ENCODE results near the gene LDLRAD4.

LDLRAD4 gene

GRCh38 chr18:13298262-13298661, 79.7 kb downstream of the LDLRAD4 start:
- no peak overlapping the region for H3K4me3 ChIP-seq (ENCODE audit: low read depth, low read length)
- DNase-seq (ENCODE audit: low read depth) = no peak
- TF ChIP-seq, protein P1, sequence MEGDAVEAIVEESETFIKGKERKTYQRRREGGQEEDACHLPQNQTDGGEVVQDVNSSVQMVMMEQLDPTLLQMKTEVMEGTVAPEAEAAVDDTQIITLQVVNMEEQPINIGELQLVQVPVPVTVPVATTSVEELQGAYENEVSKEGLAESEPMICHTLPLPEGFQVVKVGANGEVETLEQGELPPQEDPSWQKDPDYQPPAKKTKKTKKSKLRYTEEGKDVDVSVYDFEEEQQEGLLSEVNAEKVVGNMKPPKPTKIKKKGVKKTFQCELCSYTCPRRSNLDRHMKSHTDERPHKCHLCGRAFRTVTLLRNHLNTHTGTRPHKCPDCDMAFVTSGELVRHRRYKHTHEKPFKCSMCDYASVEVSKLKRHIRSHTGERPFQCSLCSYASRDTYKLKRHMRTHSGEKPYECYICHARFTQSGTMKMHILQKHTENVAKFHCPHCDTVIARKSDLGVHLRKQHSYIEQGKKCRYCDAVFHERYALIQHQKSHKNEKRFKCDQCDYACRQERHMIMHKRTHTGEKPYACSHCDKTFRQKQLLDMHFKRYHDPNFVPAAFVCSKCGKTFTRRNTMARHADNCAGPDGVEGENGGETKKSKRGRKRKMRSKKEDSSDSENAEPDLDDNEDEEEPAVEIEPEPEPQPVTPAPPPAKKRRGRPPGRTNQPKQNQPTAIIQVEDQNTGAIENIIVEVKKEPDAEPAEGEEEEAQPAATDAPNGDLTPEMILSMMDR (conservative IDR thresholded peaks at IDR 0.05; ENCODE audit: low read depth, low read length) = no peak

DNA sequence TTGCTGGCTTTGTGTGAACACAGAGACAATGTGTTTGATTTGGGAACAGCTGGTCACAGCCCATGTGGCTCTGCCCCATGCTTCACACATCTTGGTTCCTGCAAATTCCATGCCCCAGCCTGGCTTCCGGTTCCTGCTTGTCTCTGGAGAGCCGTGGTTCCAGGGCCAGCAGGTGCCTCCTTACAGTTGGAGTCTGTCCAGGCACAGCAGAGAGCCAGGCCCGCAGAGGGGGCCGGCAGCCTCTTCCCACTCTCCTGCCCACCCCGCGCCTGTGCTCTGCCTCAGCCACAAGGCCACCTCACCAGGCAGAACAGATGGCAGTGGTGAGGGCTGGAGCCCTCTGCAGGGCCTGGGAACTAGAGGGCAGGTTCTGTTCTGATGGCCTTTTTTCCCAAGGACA, 81.5 kb downstream of the LDLRAD4 start:
- H3K4me3 ChIP-seq (ENCODE audit: low read depth, low read length) = no peak overlapping the region
- TF ChIP-seq, protein P1 (conservative IDR thresholded peaks at IDR 0.05; ENCODE audit: low read depth, low read length) = no peak
- DNase-seq (ENCODE audit: low read depth) = no peak

GRCh38 chr18:13300796-13301195, 82.2 kb downstream of the LDLRAD4 start:
- DNase-seq (ENCODE audit: low read depth) = no peak
- H3K4me3 ChIP-seq (ENCODE audit: low read depth, low read length) = no peak overlapping the region
- TF ChIP-seq, protein P1 (conservative IDR thresholded peaks at IDR 0.05; ENCODE audit: low read depth, low read length) = no peak

DNA sequence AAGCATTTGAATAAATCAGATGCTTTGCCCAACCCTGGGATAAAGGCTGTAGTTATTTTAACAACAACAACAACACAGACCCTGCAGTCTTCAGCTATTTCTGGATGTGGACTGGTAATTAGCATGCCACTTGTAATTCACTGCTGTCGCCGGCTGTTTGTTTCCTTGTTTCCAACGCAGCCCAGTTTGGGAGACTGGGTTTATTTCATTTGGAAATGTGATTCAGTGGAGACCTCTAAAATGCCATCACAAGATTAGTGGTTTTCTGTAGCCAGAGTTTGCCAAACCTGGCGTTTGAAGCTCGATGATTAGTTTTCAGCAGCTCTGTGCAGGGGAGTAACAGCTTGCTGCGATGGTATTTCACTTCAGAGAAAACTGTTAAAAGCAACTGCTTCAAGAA, 83.5 kb downstream of the LDLRAD4 start:
- TF ChIP-seq, protein P1 (conservative IDR thresholded peaks at IDR 0.05; ENCODE audit: low read depth, low read length) = no peak
- DNase-seq (ENCODE audit: low read depth) = no peak
- H3K4me3 ChIP-seq (ENCODE audit: low read depth, low read length) = no peak overlapping the region

- H3K4me3 ChIP-seq (ENCODE audit: low read depth, low read length) = no peak overlapping the region
- DNase-seq (ENCODE audit: low read depth) = no peak
- TF ChIP-seq, protein P1 (conservative IDR thresholded peaks at IDR 0.05; ENCODE audit: low read depth, low read length) = no peak
Measured at GRCh38 chr18:13302457-13303225, 84.1 kb downstream of the LDLRAD4 start.

DNA sequence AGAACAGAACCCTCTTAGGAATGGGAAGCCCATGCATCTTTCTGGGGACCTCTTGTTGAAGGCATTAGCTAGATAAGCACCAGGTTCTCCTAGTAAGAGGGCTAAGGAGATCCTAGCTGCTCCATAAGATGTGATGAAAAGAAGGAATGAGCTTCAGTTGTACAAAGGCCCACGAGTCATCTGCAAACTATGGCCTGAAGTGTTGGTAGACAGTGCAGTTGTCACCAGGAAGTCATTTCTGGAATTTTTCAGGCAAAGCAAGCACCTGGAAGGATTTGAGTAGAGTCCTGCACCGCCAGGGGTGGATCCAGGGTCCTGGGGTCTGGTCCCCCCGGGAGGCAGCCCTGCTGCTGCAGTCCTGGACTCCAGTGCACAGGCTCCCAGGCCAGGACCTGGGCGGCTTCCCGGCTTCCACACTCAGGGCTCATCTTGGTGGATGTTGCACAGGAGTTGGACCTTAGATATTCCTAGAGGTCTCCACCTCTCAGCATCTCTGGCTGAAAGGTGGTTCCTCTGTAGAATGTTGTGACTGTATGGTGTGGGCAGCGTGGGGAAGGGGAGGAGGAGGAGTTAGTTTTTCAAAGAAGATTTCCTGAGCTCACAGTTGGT, 85.3 kb downstream of the LDLRAD4 start:
- no peak for DNase-seq (ENCODE audit: low read depth)
- TF ChIP-seq, protein P1 (conservative IDR thresholded peaks at IDR 0.05; ENCODE audit: low read depth, low read length) = no peak
- H3K4me3 ChIP-seq (ENCODE audit: low read depth, low read length) = no peak overlapping the region

GRCh38 chr18:13305301-13305700, 86.7 kb downstream of the LDLRAD4 start:
- no peak for DNase-seq (ENCODE audit: low read depth)
- TF ChIP-seq, protein P1 (conservative IDR thresholded peaks at IDR 0.05; ENCODE audit: low read depth, low read length) = no peak
- no peak overlapping the region for H3K4me3 ChIP-seq (ENCODE audit: low read depth, low read length)
